Keratinocyte (primary cell): ENCODE results near the gene LDAH. TPM values are rescaled to one million over a fixed set of nuclear protein-coding genes. Genes with fewer than 3 reads are reported as not detected.

Experiments
- DNase-seq: peaks from one replicate; pipeline ENCODE4 v3.0.0-alpha.2; 2011; ENCODE audit warnings: low read depth, missing footprints, low spot score
- FAIRE-seq: peaks from 2 replicates; lab custom pipeline; 2011; peaks lifted over from hg19 to GRCh38; lab: Jason Lieb, UNC
- H2AFZ ChIP-seq: 2 replicates; pipeline ENCODE4 v1.6.0; 2012; ENCODE audit warnings: low read length, control low read depth, inconsistent platforms; ENCODE audit not compliant: control insufficient read depth
- H3K27ac ChIP-seq: 2 replicates; pipeline ENCODE4 v1.5.1; 2011; ENCODE audit warnings: low read length; ENCODE audit not compliant: control insufficient read depth, insufficient read depth
- H3K27me3 ChIP-seq: 3 replicates; pipeline ENCODE4 v1.6.0; 2011; ENCODE audit warnings: low read length; ENCODE audit not compliant: control insufficient read depth, insufficient read depth; ENCODE audit errors: extremely low read depth
- H3K36me3 ChIP-seq, 2 experiments: 2 replicates in 1 of 2; 3 replicates in 1 of 2; pipeline ENCODE4 v1.5.1; 2011; ENCODE audit warnings: low read length in 2 of 2, mild to moderate bottlenecking in 1 of 2; ENCODE audit not compliant: control insufficient read depth in 2 of 2, insufficient read depth in 2 of 2; ENCODE audit errors: extremely low read depth in 1 of 2
- H3K4me1 ChIP-seq: 3 replicates; pipeline ENCODE4 v1.5.1; 2011; ENCODE audit warnings: low read length; ENCODE audit not compliant: control insufficient read depth, insufficient read depth; ENCODE audit errors: extremely low read depth
- H3K4me2 ChIP-seq: 3 replicates; pipeline ENCODE4 v1.6.0; 2011; ENCODE audit warnings: low read depth, low read length; ENCODE audit not compliant: control insufficient read depth, insufficient read depth; ENCODE audit errors: extremely low read depth
- H3K4me3 ChIP-seq, 3 experiments: fragments of 200-600 bp in 1 of 3; sonication (generic) in 1 of 3; 2 replicates in 2 of 3; 3 replicates in 1 of 3; pipeline ENCODE4 v1.5.1; 2011 to 2016; ENCODE audit warnings: low read length in 3 of 3, mild to moderate bottlenecking in 3 of 3, control low read depth in 2 of 3, inconsistent platforms in 1 of 3, low read depth in 1 of 3, mixed read lengths in 1 of 3, mixed run types in 1 of 3, moderate library complexity in 1 of 3; ENCODE audit not compliant: control insufficient read depth in 2 of 3, insufficient read depth in 2 of 3; ENCODE audit errors: extremely low read depth in 1 of 3
- H3K79me2 ChIP-seq: 2 replicates; pipeline ENCODE4 v1.6.0; 2012; ENCODE audit warnings: low read length; ENCODE audit not compliant: control insufficient read depth, insufficient read depth
- H3K9ac ChIP-seq: 3 replicates; pipeline ENCODE4 v1.6.0; 2011; ENCODE audit warnings: low read length; ENCODE audit not compliant: control insufficient read depth, insufficient read depth; ENCODE audit errors: extremely low read depth
- H3K9me1 ChIP-seq: 3 replicates; pipeline ENCODE4 v1.6.0; 2011; ENCODE audit warnings: low read length; ENCODE audit not compliant: control insufficient read depth, insufficient read depth; ENCODE audit errors: extremely low read depth
- H3K9me3 ChIP-seq: 2 replicates; pipeline ENCODE4 v1.5.1; 2012; ENCODE audit warnings: low read depth, low read length; ENCODE audit not compliant: control insufficient read depth
- H4K20me1 ChIP-seq: 3 replicates; pipeline ENCODE4 v1.6.0; 2011; ENCODE audit warnings: low read length; ENCODE audit not compliant: control insufficient read depth, insufficient read depth; ENCODE audit errors: extremely low read depth
- CTCF ChIP-seq, 3 experiments: IDR thresholded peaks in 1 of 3; conservative IDR thresholded peaks in 1 of 3; optimal IDR thresholded peaks in 1 of 3; 2 replicates in 2 of 3; 3 replicates in 1 of 3; pipeline versions ENCODE3 to v1.5.1; 2011; ENCODE audit warnings: low read length in 3 of 3, mild to moderate bottlenecking in 3 of 3, moderate library complexity in 2 of 3, control low read depth in 1 of 3, inconsistent platforms in 1 of 3; ENCODE audit not compliant: insufficient read depth in 2 of 3; ENCODE audit errors: extremely low read depth in 1 of 3
- EZH2 ChIP-seq: IDR thresholded peaks from one replicate; pipeline ENCODE4 v1.6.1; 2012; ENCODE audit warnings: inconsistent platforms, mild to moderate bottlenecking, low read length, moderate library complexity
- dilution Hi-C: fragments of 300-500 bp; cut with MboI; formaldehyde crosslinking; loops from one replicate; pipeline ENCODE4 v1.7.0; 2020; ENCODE audit warnings: low sequenced_read_pairs; ENCODE audit not compliant: extremely low pct_ligation_motif_present
- polyA plus RNA-seq, 5 experiments: library from polyadenylated mRNA; depleted of rRNA in 3 of 5; stranded (reverse) in 3 of 5; stranded (forward) in 1 of 5; unstranded in 1 of 5; fragments of >200 nt; gene quantifications; 1 replicate in 1 of 5; 2 replicates in 3 of 5; 3 replicates in 1 of 5; pipeline versions ENCODE4 v1.2.1 to v1.2.3, GENCODE V29; 2011 to 2012; ENCODE audit warnings: missing spikeins in 2 of 5, low read depth in 1 of 5, low replicate concordance in 1 of 5

LDAH gene
- polyA plus RNA-seq, 1 donor (not counting 4 experiments of a cell fraction or from before 2014, with no cell fraction given): 22.7 TPM

- Histone ChIP-seq H3K9ac (no peak overlapping the region), H3K9me3 (no peaks in the 10 kb centered on the region), H3K4me3 (no peak overlapping the region), H3K4me1 (peaks cover 21% of the 10 kb centered on the region), H2AFZ (no peak overlapping the region), H3K4me2 (no peak overlapping the region), H3K27me3 (no peaks in the 10 kb centered on the region), H3K36me3 (peaks cover 3 to 24% of the 10 kb centered on the region in 2 experiments), H3K27ac (no peak overlapping the region), H3K9me1 (no peaks in the 10 kb centered on the region), H4K20me1 (peaks cover 3% of the 10 kb centered on the region), H3K79me2 (no peaks in the 10 kb centered on the region)
- DNase-seq: no peak
- dilution Hi-C loops: no loop called here
- TF ChIP-seq EZH2 (no peak), CTCF (optimal IDR thresholded peaks at IDR 0.05 in 1 of 3, IDR thresholded peaks at IDR 0.05 in 1 of 3, conservative IDR thresholded peaks at IDR 0.05 in 1 of 3; ENCODE audit: extremely low read depth in 1 of 3, insufficient read depth in 2 of 3, low read length in 3 of 3) (no peak)
- peak; percentile 32 for FAIRE-seq
Measured at GRCh38 chr2:20634507-20635112, 188.3 kb downstream of the LDAH start.

Other genes starting within 250 kb of the LDAH start
- gene HS1BP3, start 172.0 kb downstream of the LDAH start, polyA plus RNA-seq: 18.5 to 21.2 TPM (median 20.7 TPM) in 3 replicates
- not detected in 3 replicates for gene GDF7, start 156.0 kb downstream of the LDAH start, polyA plus RNA-seq
- 0.01 TPM in 2 of 3 replicates, not detected in the other for gene APOB, start 221.0 kb upstream of the LDAH start, polyA plus RNA-seq